GM12878 (cell line): ENCODE results near the gene TRIM4. TPM values are rescaled to one million over a fixed set of nuclear protein-coding genes. Genes with fewer than 3 reads are reported as not detected.

Source experiments
- ATAC-seq: fragments of 200-7000 bp; cut with Tn5 transposase; 3 replicates; pipeline ENCODE4 v1.9.1; 2020; ENCODE audit warnings: mild to moderate bottlenecking, moderate library complexity
- BruUV-seq: library from RNA; stranded (reverse); fragments of 400-500 nt; replicated peaks from 2 replicates; lab custom pipeline; 2021; lab: Mats Ljungman, UMichigan
- CTCF ChIA-PET: fragments of 300-600 bp; sonication (Branson Sonifier 250); formaldehyde crosslinking; extraction: SDS; loops from one replicate; lab custom pipeline; 2021; ENCODE audit warnings: inconsistent platforms; lab: Yijun Ruan, JAX
- POLR2A ChIA-PET: fragments of 350-600 bp; formaldehyde crosslinking; extraction: SDS; loops from one replicate; lab custom pipeline; 2021; ENCODE audit warnings: inconsistent platforms; lab: Charles Lee
- RAD21 ChIA-PET: fragments of 300-600 bp; sonication (Branson Sonifier 250); formaldehyde crosslinking; loops from one replicate; lab custom pipeline; 2023; ENCODE audit warnings: antibody characterized with exemption; ENCODE audit not compliant: unreplicated experiment; lab: Charles Lee
- SMC1A ChIA-PET: fragments of 300-600 bp; sonication (Branson Sonifier 250); formaldehyde crosslinking; loops from one replicate; lab custom pipeline; 2023; ENCODE audit not compliant: unreplicated experiment, uncharacterized antibody; lab: Charles Lee
- DNase-seq: peaks from one replicate; pipeline ENCODE4 v3.0.0-alpha.2; 2011; ENCODE audit warnings: low read depth, low spot score
- FAIRE-seq: peaks from 3 replicates; lab custom pipeline; 2011; peaks lifted over from hg19 to GRCh38; lab: Jason Lieb, UNC
- H2AFZ ChIP-seq: 2 replicates; pipeline ENCODE4 v1.6.0; 2011; ENCODE audit warnings: low read depth, low read length, control low read depth; ENCODE audit not compliant: control insufficient read depth
- H3K27ac ChIP-seq: 2 replicates; pipeline ENCODE4 v1.5.1; 2011; ENCODE audit warnings: control low read depth; ENCODE audit not compliant: control insufficient read depth, insufficient read depth
- H3K27me3 ChIP-seq, 2 experiments: replicated peaks in 1 of 2; 2 replicates each; pipeline versions ENCODE4 v1.6.0 to v1.6.1; 2011; ENCODE audit warnings: low read length in 1 of 2; ENCODE audit not compliant: control insufficient read depth in 2 of 2, insufficient read depth in 2 of 2
- H3K36me3 ChIP-seq, 2 experiments: 2 replicates each; pipeline ENCODE4 v1.5.1; 2011; ENCODE audit warnings: low read length in 1 of 2; ENCODE audit not compliant: control insufficient read depth in 2 of 2, insufficient read depth in 2 of 2
- H3K4me1 ChIP-seq: 2 replicates; pipeline ENCODE4 v1.6.1; 2011; ENCODE audit warnings: mild to moderate bottlenecking, low read length, moderate library complexity, mixed read lengths; ENCODE audit not compliant: control insufficient read depth, insufficient read depth
- H3K4me2 ChIP-seq: 2 replicates; pipeline ENCODE4 v1.6.0; 2011; ENCODE audit warnings: control low read depth; ENCODE audit not compliant: control insufficient read depth, insufficient read depth
- H3K4me3 ChIP-seq: fragments of 200-600 bp; sonication (generic); 2 replicates; pipeline ENCODE4 v1.5.1; 2016
- H3K79me2 ChIP-seq: 2 replicates; pipeline ENCODE4 v1.6.0; 2011; ENCODE audit warnings: low read length; ENCODE audit not compliant: control insufficient read depth, insufficient read depth
- H3K9ac ChIP-seq: 2 replicates; pipeline ENCODE4 v1.8.0; 2011; ENCODE audit warnings: low read length, control low read depth, mixed read lengths; ENCODE audit not compliant: control insufficient read depth, insufficient read depth
- H3K9me3 ChIP-seq: replicated peaks from 3 replicates; pipeline ENCODE4 v1.5.1; 2011; ENCODE audit warnings: mild to moderate bottlenecking, low read length; ENCODE audit not compliant: control insufficient read depth, insufficient read depth
- H4K20me1 ChIP-seq: 2 replicates; pipeline ENCODE4 v1.6.0; 2011; ENCODE audit not compliant: control insufficient read depth, insufficient read depth
- BCL3 ChIP-seq: IDR thresholded peaks from 2 replicates; pipeline ENCODE4 v1.6.1; 2011; ENCODE audit warnings: borderline replicate concordance, low read depth, mild to moderate bottlenecking, moderate library complexity, low read length; ENCODE audit not compliant: insufficient read depth, poor library complexity, severe bottlenecking
- BCLAF1 ChIP-seq: fragments of 450-650 bp; IDR thresholded peaks from 2 replicates; pipeline ENCODE4 v1.6.1; 2017; ENCODE audit warnings: antibody characterized with exemption, mild to moderate bottlenecking, moderate library complexity
- BRCA1 ChIP-seq: IDR thresholded peaks from 2 replicates; pipeline ENCODE4 v1.6.1; 2011; ENCODE audit warnings: low read depth, low read length, improper control_type of control experiment
- CTCF ChIP-seq, 3 experiments: IDR thresholded peaks in 2 of 3; conservative IDR thresholded peaks in 1 of 3; 2 replicates each; pipeline ENCODE4 v1.5.1; 2011; ENCODE audit warnings: low read depth in 3 of 3, low read length in 3 of 3, mild to moderate bottlenecking in 3 of 3, control low read depth in 2 of 3, moderate library complexity in 2 of 3, inconsistent platforms in 1 of 3, mixed read lengths in 1 of 3; ENCODE audit not compliant: control insufficient read depth in 2 of 3, insufficient read depth in 1 of 3; ENCODE audit errors: extremely low read depth in 1 of 3
- EGR1 ChIP-seq, 2 experiments: IDR thresholded peaks; 1 replicate in 1 of 2; 2 replicates in 1 of 2; pipeline ENCODE4 v1.6.1; 2011 to 2012; ENCODE audit warnings: low read depth in 2 of 2, low read length in 2 of 2, borderline replicate concordance in 1 of 2, mild to moderate bottlenecking in 1 of 2, moderate library complexity in 1 of 2
- EP300 ChIP-seq, 2 experiments: fragments of 150-350 bp in 1 of 2; IDR thresholded peaks; 2 replicates each; pipeline ENCODE4 v1.6.1; 2011 to 2012; ENCODE audit warnings: low read depth in 2 of 2, low read length in 2 of 2, borderline replicate concordance in 1 of 2, improper control_type of control experiment in 1 of 2, inconsistent platforms in 1 of 2; ENCODE audit not compliant: control insufficient read depth in 1 of 2
- IKZF1 ChIP-seq: fragments of 450-650 bp; conservative IDR thresholded peaks from 2 replicates; pipeline ENCODE4 v1.6.1; 2017; ENCODE audit warnings: antibody characterized with exemption, mild to moderate bottlenecking
- IRF4 ChIP-seq: IDR thresholded peaks from 2 replicates; pipeline ENCODE4 v1.6.1; 2011; ENCODE audit warnings: low read depth, low read length
- KLF5 ChIP-seq: fragments of 450-650 bp; IDR thresholded peaks from 2 replicates; pipeline ENCODE4 v1.6.1; 2014; ENCODE audit warnings: mild to moderate bottlenecking; ENCODE audit not compliant: partially characterized antibody
- MEF2B ChIP-seq: fragments of 450-650 bp; IDR thresholded peaks from 2 replicates; pipeline ENCODE4 v1.6.1; 2018; ENCODE audit warnings: mild to moderate bottlenecking, moderate library complexity; ENCODE audit not compliant: partially characterized antibody, poor library complexity, severe bottlenecking
- MXI1 ChIP-seq: fragments of 150-350 bp; IDR thresholded peaks from 2 replicates; pipeline ENCODE4 v1.6.1; 2011; ENCODE audit warnings: low read depth, mild to moderate bottlenecking, inconsistent platforms, low read length, improper control_type of control experiment
- NBN ChIP-seq: fragments of 450-650 bp; IDR thresholded peaks from 2 replicates; pipeline ENCODE4 v1.6.1; 2016
- NKRF ChIP-seq: fragments of 450-650 bp; conservative IDR thresholded peaks from 2 replicates; pipeline ENCODE4 v1.6.1; 2017; ENCODE audit warnings: mild to moderate bottlenecking, moderate library complexity
- POLR2A ChIP-seq: IDR thresholded peaks from 2 replicates; pipeline ENCODE4 v1.6.1; 2011; ENCODE audit warnings: low read depth, mild to moderate bottlenecking, low read length
- RAD51 ChIP-seq: fragments of 450-650 bp; IDR thresholded peaks from 2 replicates; pipeline ENCODE4 v1.6.1; 2016; ENCODE audit warnings: moderate library complexity, mild to moderate bottlenecking, inconsistent platforms
- RCOR1 ChIP-seq: conservative IDR thresholded peaks from 2 replicates; pipeline ENCODE4 v1.6.1; 2012; ENCODE audit warnings: low read depth, low read length, improper control_type of control experiment
- SMC3 ChIP-seq: IDR thresholded peaks from 2 replicates; pipeline ENCODE4 v1.6.1; 2011; ENCODE audit warnings: low read length, improper control_type of control experiment, borderline replicate concordance
- SREBF2 ChIP-seq: IDR thresholded peaks from 2 replicates; pipeline ENCODE4 v1.6.1; 2012; ENCODE audit warnings: mild to moderate bottlenecking, low read length
- WGBS: methylation state at CpG from one replicate; pipeline ENCODE4 v1.1.6; 2016; ENCODE audit warnings: low lambda C conversion rate; ENCODE audit not compliant: insufficient replicate concordance, insufficient coverage; ENCODE audit errors: missing lambda C conversion rate; 5-methylcytosine and 5-hydroxymethylcytosine counted together
- in situ Hi-C: fragments of 300-500 bp; cut with MboI; formaldehyde crosslinking; loops from 9 replicates; pipeline ENCODE4 v1.14.3; 2018; ENCODE audit warnings: mixed read lengths
- intact Hi-C: fragments of 100-400 bp; cut with micrococcal nuclease; formaldehyde crosslinking; loops from one replicate; pipeline ENCODE4 v1.14.2; 2022; ENCODE audit not compliant: unreplicated experiment
- polyA plus RNA-seq, 11 experiments: library from polyadenylated mRNA; depleted of rRNA in 4 of 11; unstranded in 6 of 11; stranded (reverse) in 5 of 11; fragments of >200 nt; fragmentation: Nextera tagmentation in 4 of 11; fragmentation: Illumina TruSeq in 1 of 11; extraction: Ambion mirVana in 4 of 11; extraction: Trizol in 1 of 11; gene quantifications; 1 replicate in 1 of 11; 2 replicates in 10 of 11; pipeline versions ENCODE4 v1.2.1 to v1.2.3, GENCODE V29; 2011 to 2016; ENCODE audit warnings: inconsistent platforms in 2 of 11, missing spikeins in 2 of 11, low read depth in 1 of 11
- total RNA-seq, 4 experiments: library from RNA; depleted of rRNA in 3 of 4; stranded (reverse); fragments of >200 nt in 3 of 4; fragmentation: Illumina TruSeq in 1 of 4; extraction: Trizol in 1 of 4; gene quantifications; 2 replicates each; pipeline versions ENCODE4 v1.2.1 to v1.2.3, GENCODE V29; 2013 to 2021

Gene TRIM4
- total and polyA plus RNA-seq, 10 of the 15 experiments (the other 5 are each of a cell fraction or from before 2014, with no cell fraction given) = 4.8 to 21.8 (median 17.9) TPM

GRCh38 chr7:99953649-99954048, 34.3 kb upstream of the TRIM4 start:
- no peak overlapping the region for H3K4me3 ChIP-seq
- no peaks in the 10 kb centered on the region for H3K79me2 ChIP-seq
- no peaks in the 10 kb centered on the region; the same call in 2 of the 3 replicates for H3K9me3 ChIP-seq
- ATAC-seq = no peak
- no peak overlapping the region for H2AFZ ChIP-seq
- 19% methylated on average over 3 of the region's 3 CpGs for whole genome bisulfite sequencing
- no peaks in the 10 kb centered on the region for H3K4me1 ChIP-seq
- in situ Hi-C loops (no loop called here), intact Hi-C loops (no loop called here)
- no peaks in the 10 kb centered on the region for H4K20me1 ChIP-seq
- DNase-seq = no peak
- no peaks in the 10 kb centered on the region for H3K27me3 ChIP-seq
- SMC1A ChIA-PET = no interaction called here
- FAIRE-seq = no peak
- no peak overlapping the region for H3K9ac ChIP-seq
- POLR2A ChIA-PET = no interaction called here
- H3K36me3 ChIP-seq = no peaks in the 10 kb centered on the region
- H3K4me2 ChIP-seq = no peak overlapping the region
- no TSS peak for BruUV-seq
- CTCF ChIA-PET = no interaction called here
- H3K27ac ChIP-seq = no peak overlapping the region
- RAD21 ChIA-PET = no interaction called here
- TF ChIP-seq POLR2A (no peak), RAD51 (no peak), EP300 (IDR thresholded peaks at IDR 0.05; ENCODE audit: borderline replicate concordance in 1 of 2, control insufficient read depth in 1 of 2, low read depth in 2 of 2, low read length in 2 of 2) (no peak), NKRF (no peak), SREBF2 (no peak), NBN (no peak), EGR1 (IDR thresholded peaks at IDR 0.05; ENCODE audit: borderline replicate concordance in 1 of 2, low read depth in 2 of 2, low read length in 2 of 2) (no peak), BCLAF1 (no peak), IRF4 (no peak), MXI1 (no peak), KLF5 (no peak), BCL3 (no peak), RCOR1 (no peak), SMC3 (no peak), MEF2B (no peak), BRCA1 (no peak), IKZF1 (no peak), CTCF (IDR thresholded peaks at IDR 0.05 in 2 of 3, conservative IDR thresholded peaks at IDR 0.05 in 1 of 3; ENCODE audit: control insufficient read depth in 2 of 3, extremely low read depth in 1 of 3, insufficient read depth in 1 of 3, low read depth in 3 of 3, low read length in 3 of 3) (no peak)
